ENCODE measurements around the gene SYT11.

SYT11 gene

GRCh38 chr1:155859881-155860871, 809 bp downstream of the SYT11 start:
- Histone ChIP-seq H3K27ac (ENCODE audit: low read depth, low read length) (peak overlapping the region; percentile 47), H3K27me3 (ENCODE audit: control insufficient read depth in 1 of 2, insufficient read depth in 2 of 2, low read length in 2 of 2) (peaks cover 3 to 13% of the 10 kb centered on the region in 2 donors), H3K36me3 (ENCODE audit: control insufficient read depth in 1 of 2, insufficient read depth in 2 of 2, low read length in 2 of 2) (peaks cover 0 to 4% of the 10 kb centered on the region in 2 donors), H3K9me3 (ENCODE audit: control insufficient read depth in 1 of 2, low read length in 2 of 2) (no peaks in the 10 kb centered on the region), H3K4me3 (ENCODE audit: low read depth in 1 of 2, low read length in 2 of 2) (peak overlapping the region; percentile 45 to 50), H3K9ac (ENCODE audit: low read depth in 1 of 2, low read length in 2 of 2) (peak overlapping the region; percentile 25 to 42), H3K4me1 (ENCODE audit: control insufficient read depth in 1 of 2, insufficient read depth in 2 of 2, low read length in 2 of 2) (peaks cover 18 to 22% of the 10 kb centered on the region in 2 donors)

GRCh38 chr1:155860970-155861510, 1.7 kb downstream of the SYT11 start:
- Histone ChIP-seq H3K4me1 (ENCODE audit: control insufficient read depth in 1 of 2, insufficient read depth in 2 of 2, low read length in 2 of 2) (peaks cover 17 to 20% of the 10 kb centered on the region in 2 donors), H3K9ac (ENCODE audit: low read depth in 1 of 2, low read length in 2 of 2) (peak overlapping the region in 1 of 2 donors; percentile 42)

GRCh38 chr1:155861896-155862295, 2.5 kb downstream of the SYT11 start:
- Histone ChIP-seq H3K27ac (ENCODE audit: low read depth, low read length) (no peak overlapping the region), H3K4me3 (ENCODE audit: low read depth in 1 of 2, low read length in 2 of 2) (no peak overlapping the region), H3K9ac (ENCODE audit: low read depth in 1 of 2, low read length in 2 of 2) (no peak overlapping the region), H3K9me3 (ENCODE audit: control insufficient read depth in 1 of 2, low read length in 2 of 2) (no peaks in the 10 kb centered on the region), H3K36me3 (ENCODE audit: control insufficient read depth in 1 of 2, insufficient read depth in 2 of 2, low read length in 2 of 2) (no peaks in the 10 kb centered on the region), H3K4me1 (ENCODE audit: control insufficient read depth in 1 of 2, insufficient read depth in 2 of 2, low read length in 2 of 2) (peaks cover 10 to 15% of the 10 kb centered on the region in 2 donors), H3K27me3 (ENCODE audit: control insufficient read depth in 1 of 2, insufficient read depth in 2 of 2, low read length in 2 of 2) (peaks cover 3 to 13% of the 10 kb centered on the region in 2 donors)

More at GRCh38 chr1:155860970-155861510, 1.7 kb downstream of the SYT11 start:
- Histone ChIP-seq H3K27ac (ENCODE audit: low read depth, low read length) (no peak overlapping the region), H3K27me3 (ENCODE audit: control insufficient read depth in 1 of 2, insufficient read depth in 2 of 2, low read length in 2 of 2) (peaks cover 3 to 13% of the 10 kb centered on the region in 2 donors), H3K4me3 (ENCODE audit: low read depth in 1 of 2, low read length in 2 of 2) (no peak overlapping the region), H3K36me3 (ENCODE audit: control insufficient read depth in 1 of 2, insufficient read depth in 2 of 2, low read length in 2 of 2) (no peaks in the 10 kb centered on the region), H3K9me3 (ENCODE audit: control insufficient read depth in 1 of 2, low read length in 2 of 2) (no peaks in the 10 kb centered on the region)

GRCh38 chr1:155864393-155864792, 5.0 kb downstream of the SYT11 start:
- Histone ChIP-seq H3K36me3 (ENCODE audit: control insufficient read depth in 1 of 2, insufficient read depth in 2 of 2, low read length in 2 of 2) (no peaks in the 10 kb centered on the region), H3K4me3 (ENCODE audit: low read depth in 1 of 2, low read length in 2 of 2) (no peak overlapping the region), H3K27ac (ENCODE audit: low read depth, low read length) (no peak overlapping the region)

GRCh38 chr1:155867766-155868165, 8.4 kb downstream of the SYT11 start:
- Histone ChIP-seq H3K27me3 (ENCODE audit: control insufficient read depth in 1 of 2, insufficient read depth in 2 of 2, low read length in 2 of 2) (no peaks in the 10 kb centered on the region), H3K4me3 (ENCODE audit: low read depth in 1 of 2, low read length in 2 of 2) (no peak overlapping the region), H3K4me1 (ENCODE audit: control insufficient read depth in 1 of 2, insufficient read depth in 2 of 2, low read length in 2 of 2) (no peaks in the 10 kb centered on the region), H3K9me3 (ENCODE audit: control insufficient read depth in 1 of 2, low read length in 2 of 2) (no peaks in the 10 kb centered on the region), H3K9ac (ENCODE audit: low read depth in 1 of 2, low read length in 2 of 2) (no peak overlapping the region), H3K36me3 (ENCODE audit: control insufficient read depth in 1 of 2, insufficient read depth in 2 of 2, low read length in 2 of 2) (no peaks in the 10 kb centered on the region), H3K27ac (ENCODE audit: low read depth, low read length) (no peak overlapping the region)

More at GRCh38 chr1:155864393-155864792, 5.0 kb downstream of the SYT11 start:
- Histone ChIP-seq H3K9me3 (ENCODE audit: control insufficient read depth in 1 of 2, low read length in 2 of 2) (no peaks in the 10 kb centered on the region), H3K4me1 (ENCODE audit: control insufficient read depth in 1 of 2, insufficient read depth in 2 of 2, low read length in 2 of 2) (peaks cover 0 to 7% of the 10 kb centered on the region in 2 donors), H3K9ac (ENCODE audit: low read depth in 1 of 2, low read length in 2 of 2) (no peak overlapping the region), H3K27me3 (ENCODE audit: control insufficient read depth in 1 of 2, insufficient read depth in 2 of 2, low read length in 2 of 2) (peaks cover 3 to 13% of the 10 kb centered on the region in 2 donors)

- H3K4me3 ChIP-seq (ENCODE audit: low read depth in 1 of 2, low read length in 2 of 2), result no peak overlapping the region
- H3K9me3 ChIP-seq (ENCODE audit: control insufficient read depth in 1 of 2, low read length in 2 of 2), result no peaks in the 10 kb centered on the region
- H3K36me3 ChIP-seq (ENCODE audit: control insufficient read depth in 1 of 2, insufficient read depth in 2 of 2, low read length in 2 of 2), result no peaks in the 10 kb centered on the region
- H3K27ac ChIP-seq (ENCODE audit: low read depth, low read length), result no peak overlapping the region
- no peaks in the 10 kb centered on the region for H3K27me3 ChIP-seq (ENCODE audit: control insufficient read depth in 1 of 2, insufficient read depth in 2 of 2, low read length in 2 of 2)
- H3K9ac ChIP-seq (ENCODE audit: low read depth in 1 of 2, low read length in 2 of 2), result no peak overlapping the region
- no peaks in the 10 kb centered on the region for H3K4me1 ChIP-seq (ENCODE audit: control insufficient read depth in 1 of 2, insufficient read depth in 2 of 2, low read length in 2 of 2)
Observed at GRCh38 chr1:155871390-155871789, 12.0 kb downstream of the SYT11 start.

- Histone ChIP-seq H3K4me3 (ENCODE audit: low read depth in 1 of 2, low read length in 2 of 2) (no peak overlapping the region), H3K27me3 (ENCODE audit: control insufficient read depth in 1 of 2, insufficient read depth in 2 of 2, low read length in 2 of 2) (no peaks in the 10 kb centered on the region), H3K9ac (ENCODE audit: low read depth in 1 of 2, low read length in 2 of 2) (no peak overlapping the region), H3K36me3 (ENCODE audit: control insufficient read depth in 1 of 2, insufficient read depth in 2 of 2, low read length in 2 of 2) (no peaks in the 10 kb centered on the region), H3K4me1 (ENCODE audit: control insufficient read depth in 1 of 2, insufficient read depth in 2 of 2, low read length in 2 of 2) (no peaks in the 10 kb centered on the region), H3K27ac (ENCODE audit: low read depth, low read length) (no peak overlapping the region), H3K9me3 (ENCODE audit: control insufficient read depth in 1 of 2, low read length in 2 of 2) (no peaks in the 10 kb centered on the region)
Observed at GRCh38 chr1:155872527-155872926, 13.2 kb downstream of the SYT11 start.

- Histone ChIP-seq H3K27me3 (ENCODE audit: control insufficient read depth in 1 of 2, insufficient read depth in 2 of 2, low read length in 2 of 2) (no peaks in the 10 kb centered on the region), H3K4me1 (ENCODE audit: control insufficient read depth in 1 of 2, insufficient read depth in 2 of 2, low read length in 2 of 2) (no peaks in the 10 kb centered on the region), H3K4me3 (ENCODE audit: low read depth in 1 of 2, low read length in 2 of 2) (no peak overlapping the region), H3K9me3 (ENCODE audit: control insufficient read depth in 1 of 2, low read length in 2 of 2) (no peaks in the 10 kb centered on the region), H3K9ac (ENCODE audit: low read depth in 1 of 2, low read length in 2 of 2) (no peak overlapping the region), H3K36me3 (ENCODE audit: control insufficient read depth in 1 of 2, insufficient read depth in 2 of 2, low read length in 2 of 2) (no peaks in the 10 kb centered on the region), H3K27ac (ENCODE audit: low read depth, low read length) (no peak overlapping the region)
Observed at GRCh38 chr1:155873860-155874259, 14.5 kb downstream of the SYT11 start.

- no peak overlapping the region for H3K9ac ChIP-seq (ENCODE audit: low read depth in 1 of 2, low read length in 2 of 2)
- no peaks in the 10 kb centered on the region for H3K9me3 ChIP-seq (ENCODE audit: control insufficient read depth in 1 of 2, low read length in 2 of 2)
- H3K27ac ChIP-seq (ENCODE audit: low read depth, low read length), result no peak overlapping the region
- H3K4me3 ChIP-seq (ENCODE audit: low read depth in 1 of 2, low read length in 2 of 2), result no peak overlapping the region
- H3K4me1 ChIP-seq (ENCODE audit: control insufficient read depth in 1 of 2, insufficient read depth in 2 of 2, low read length in 2 of 2), result peaks cover 7 to 13% of the 10 kb centered on the region in 2 donors
- no peaks in the 10 kb centered on the region for H3K36me3 ChIP-seq (ENCODE audit: control insufficient read depth in 1 of 2, insufficient read depth in 2 of 2, low read length in 2 of 2)
- no peaks in the 10 kb centered on the region for H3K27me3 ChIP-seq (ENCODE audit: control insufficient read depth in 1 of 2, insufficient read depth in 2 of 2, low read length in 2 of 2)
Observed at GRCh38 chr1:155877945-155878344, 18.6 kb downstream of the SYT11 start.

GRCh38 chr1:155880251-155880650, 20.9 kb downstream of the SYT11 start:
- H3K9me3 ChIP-seq (ENCODE audit: control insufficient read depth in 1 of 2, low read length in 2 of 2), result no peaks in the 10 kb centered on the region
- H3K27me3 ChIP-seq (ENCODE audit: control insufficient read depth in 1 of 2, insufficient read depth in 2 of 2, low read length in 2 of 2), result no peaks in the 10 kb centered on the region
- H3K9ac ChIP-seq (ENCODE audit: low read depth in 1 of 2, low read length in 2 of 2), result no peak overlapping the region
- H3K4me1 ChIP-seq (ENCODE audit: control insufficient read depth in 1 of 2, insufficient read depth in 2 of 2, low read length in 2 of 2), result peaks cover 17 to 28% of the 10 kb centered on the region in 2 donors
- no peak overlapping the region for H3K4me3 ChIP-seq (ENCODE audit: low read depth in 1 of 2, low read length in 2 of 2)
- no peaks in the 10 kb centered on the region for H3K36me3 ChIP-seq (ENCODE audit: control insufficient read depth in 1 of 2, insufficient read depth in 2 of 2, low read length in 2 of 2)
- no peak overlapping the region for H3K27ac ChIP-seq (ENCODE audit: low read depth, low read length)

All from duodenal mucosa (tissue), 2 donors.